ENCODE results near the gene TOX3.

TOX3 gene

GRCh38 chr16:52538511-52538910 is 8.4 kb downstream of the TOX3 start:
- TF ChIP-seq ZNF274 (IDR thresholded peaks at IDR 0.05; ENCODE audit: low read depth, low read length), result no peak
- no peak overlapping the region for H3K4me3 ChIP-seq (ENCODE audit: low read length)

GRCh38 chr16:52537516-52537915 is 9.4 kb downstream of the TOX3 start:
- no peak overlapping the region for H3K4me3 ChIP-seq (ENCODE audit: low read length)
- no peak for TF ChIP-seq ZNF274 (IDR thresholded peaks at IDR 0.05; ENCODE audit: low read depth, low read length)

- no peak overlapping the region for H3K4me3 ChIP-seq (ENCODE audit: low read length)
- TF ChIP-seq ZNF274 (IDR thresholded peaks at IDR 0.05; ENCODE audit: low read depth, low read length), result no peak
Observed at GRCh38 chr16:52535076-52535475, 11.9 kb downstream of the TOX3 start.

DNA sequence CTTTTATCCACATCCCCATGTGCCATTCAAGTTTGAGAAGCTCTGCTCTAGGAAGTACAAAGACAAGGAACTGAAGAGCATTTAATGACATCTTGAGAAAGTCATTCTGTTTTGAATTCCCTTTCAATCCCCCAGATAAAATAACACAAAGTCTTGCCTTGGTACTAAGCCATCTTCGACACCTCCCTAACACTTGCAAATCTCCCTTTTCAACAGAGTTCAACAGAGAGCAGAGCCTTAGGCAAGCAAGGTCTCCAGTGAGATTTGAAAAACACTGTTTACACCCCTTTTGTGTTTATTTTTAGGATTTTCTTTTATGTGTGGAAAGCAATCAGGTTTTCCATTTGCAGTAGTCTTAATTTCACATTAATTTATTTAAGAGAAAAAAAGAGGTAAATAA is 13.6 kb downstream of the TOX3 start:
- no peak overlapping the region for H3K4me3 ChIP-seq (ENCODE audit: low read length)
- TF ChIP-seq ZNF274 (IDR thresholded peaks at IDR 0.05; ENCODE audit: low read depth, low read length), result no peak

GRCh38 chr16:52532384-52532783 is 14.6 kb downstream of the TOX3 start:
- H3K4me3 ChIP-seq (ENCODE audit: low read length), result no peak overlapping the region
- no peak for TF ChIP-seq ZNF274 (IDR thresholded peaks at IDR 0.05; ENCODE audit: low read depth, low read length)

DNA sequence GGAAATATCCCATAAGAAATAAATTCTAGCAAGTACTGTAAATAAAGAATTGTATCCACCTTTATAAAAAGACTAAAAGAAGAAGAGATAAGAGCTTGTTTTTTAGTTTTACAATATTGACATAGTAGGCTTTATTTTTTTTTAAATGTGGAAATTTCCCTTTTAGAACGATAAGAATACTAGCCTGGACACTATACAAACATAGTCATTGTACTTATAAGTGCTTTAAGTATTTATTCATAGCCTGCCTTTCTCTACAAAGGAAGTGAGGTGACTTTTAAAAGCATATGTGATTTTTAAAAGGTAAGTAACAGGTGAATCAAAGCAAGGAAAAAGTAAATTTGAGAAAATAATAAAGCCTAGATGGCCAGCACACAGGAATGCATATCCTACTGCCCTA is 17.7 kb downstream of the TOX3 start:
- H3K4me3 ChIP-seq (ENCODE audit: low read length), result no peak overlapping the region
- no peak for TF ChIP-seq ZNF274 (IDR thresholded peaks at IDR 0.05; ENCODE audit: low read depth, low read length)

DNA sequence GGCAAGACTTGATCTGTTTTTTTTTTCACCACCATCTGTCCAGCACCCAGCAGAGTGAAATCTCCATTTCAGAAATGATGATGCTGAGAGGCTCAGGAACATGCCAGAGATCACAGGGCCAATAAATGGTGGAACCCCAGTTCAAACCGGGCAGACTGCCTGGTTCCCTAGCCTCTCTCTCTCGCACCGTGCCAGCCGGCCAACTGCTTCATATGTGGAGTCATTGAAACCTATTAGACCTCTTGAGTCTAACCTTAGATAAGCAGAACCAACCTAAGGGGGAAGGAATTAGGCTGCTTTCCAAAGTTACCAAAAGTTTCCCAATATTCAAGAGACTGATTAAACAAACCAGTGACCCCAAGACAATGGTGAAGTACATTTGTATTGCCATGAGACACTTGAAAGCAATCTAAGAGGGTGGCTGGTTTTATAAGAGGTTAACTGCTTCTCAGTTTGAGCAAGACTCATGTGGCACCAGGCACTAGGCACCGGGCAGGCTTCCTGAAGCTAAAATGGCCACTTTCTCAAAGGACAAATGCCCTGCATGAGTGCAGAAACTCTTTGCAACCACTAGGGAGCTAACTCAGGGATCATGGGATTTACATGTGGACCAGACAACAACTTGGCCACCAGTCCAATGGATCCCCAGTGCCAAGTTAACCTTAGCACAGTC is 18.4 kb downstream of the TOX3 start:
- no peak overlapping the region for H3K4me3 ChIP-seq (ENCODE audit: low read length)
- TF ChIP-seq ZNF274 (IDR thresholded peaks at IDR 0.05; ENCODE audit: low read depth, low read length), result no peak

DNA sequence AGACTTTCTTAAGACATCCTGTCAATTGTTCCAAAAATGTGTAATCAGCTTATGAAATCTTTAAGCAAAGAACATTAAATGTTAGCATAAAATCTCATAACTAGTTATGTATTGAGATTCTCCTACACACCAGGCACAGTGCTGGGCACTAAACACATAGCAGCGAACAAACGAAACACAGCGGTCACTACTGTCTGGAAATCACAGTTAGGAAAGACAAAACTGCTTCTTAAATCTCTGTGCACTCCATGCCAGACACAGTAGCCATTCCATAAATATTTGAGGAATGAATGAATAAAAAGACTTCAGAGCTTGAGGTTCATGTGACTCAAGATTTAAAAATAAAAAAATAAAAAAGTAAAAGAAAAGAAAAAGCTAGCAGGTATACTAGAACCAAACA is 20.1 kb downstream of the TOX3 start:
- no peak overlapping the region for H3K4me3 ChIP-seq (ENCODE audit: low read length)
- TF ChIP-seq ZNF274 (IDR thresholded peaks at IDR 0.05; ENCODE audit: low read depth, low read length), result no peak

DNA sequence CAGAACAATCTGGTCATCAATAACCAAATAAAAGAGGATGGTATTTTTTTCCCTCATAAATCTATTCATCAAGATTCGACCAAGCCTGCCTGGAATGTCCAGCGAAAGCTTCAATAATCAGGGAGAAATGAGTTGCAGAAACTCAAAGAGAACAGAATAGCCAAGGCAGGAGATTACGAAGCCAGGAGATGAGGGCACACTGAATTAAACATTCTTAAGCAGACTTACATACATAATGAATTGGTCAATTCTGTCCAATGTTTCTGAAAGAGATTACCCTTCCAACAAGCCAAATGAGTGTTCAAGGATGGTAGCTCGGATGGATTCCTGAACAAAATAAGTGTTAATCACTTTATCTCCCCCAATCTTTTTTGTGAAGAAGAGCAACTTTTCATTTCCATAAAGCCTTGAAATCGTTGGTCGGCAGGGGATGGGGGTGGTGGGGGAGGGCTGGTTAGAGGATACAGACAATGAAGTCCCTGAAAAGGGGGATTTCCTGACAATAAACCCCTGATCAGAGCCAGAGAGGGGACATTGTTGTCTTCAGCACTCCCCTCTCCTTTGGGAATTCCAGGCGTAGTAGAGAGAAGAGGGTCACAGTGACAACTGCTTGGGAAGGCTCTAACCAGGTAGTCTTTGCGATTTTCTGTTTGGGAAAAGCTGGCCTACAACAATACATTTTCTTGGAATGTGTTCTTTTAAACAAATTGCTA is 20.7 kb downstream of the TOX3 start:
- no peak for TF ChIP-seq ZNF274 (IDR thresholded peaks at IDR 0.05; ENCODE audit: low read depth, low read length)
- no peak overlapping the region for H3K4me3 ChIP-seq (ENCODE audit: low read length)

GRCh38 chr16:52521570-52521969 is 25.4 kb downstream of the TOX3 start:
- no peak overlapping the region for H3K4me3 ChIP-seq (ENCODE audit: low read length)
- no peak for TF ChIP-seq ZNF274 (IDR thresholded peaks at IDR 0.05; ENCODE audit: low read depth, low read length)

DNA sequence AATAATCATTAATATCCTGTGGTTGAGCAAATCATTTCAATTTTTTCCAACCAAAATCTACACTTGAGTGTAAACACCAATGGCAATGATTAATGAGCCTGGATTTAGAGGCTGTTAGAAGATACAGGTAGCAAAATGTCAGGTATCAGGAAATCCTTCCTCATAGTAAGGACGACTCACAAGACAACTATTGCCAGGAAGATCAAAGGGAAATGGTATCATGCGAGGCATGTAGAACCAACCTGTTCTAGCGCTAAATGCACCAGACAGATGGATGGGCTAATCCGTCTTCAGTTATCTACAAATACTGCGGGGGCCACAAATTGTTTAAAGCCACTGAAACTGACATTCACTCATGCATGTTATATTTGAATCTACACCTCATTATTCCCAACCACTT is 28.1 kb downstream of the TOX3 start:
- no peak for TF ChIP-seq ZNF274 (IDR thresholded peaks at IDR 0.05; ENCODE audit: low read depth, low read length)
- H3K4me3 ChIP-seq (ENCODE audit: low read length), result no peak overlapping the region

- no peak for TF ChIP-seq ZNF274 (IDR thresholded peaks at IDR 0.05; ENCODE audit: low read depth, low read length)
- no peak overlapping the region for H3K4me3 ChIP-seq (ENCODE audit: low read length)
Observed at GRCh38 chr16:52515068-52515671, 31.8 kb downstream of the TOX3 start.

DNA sequence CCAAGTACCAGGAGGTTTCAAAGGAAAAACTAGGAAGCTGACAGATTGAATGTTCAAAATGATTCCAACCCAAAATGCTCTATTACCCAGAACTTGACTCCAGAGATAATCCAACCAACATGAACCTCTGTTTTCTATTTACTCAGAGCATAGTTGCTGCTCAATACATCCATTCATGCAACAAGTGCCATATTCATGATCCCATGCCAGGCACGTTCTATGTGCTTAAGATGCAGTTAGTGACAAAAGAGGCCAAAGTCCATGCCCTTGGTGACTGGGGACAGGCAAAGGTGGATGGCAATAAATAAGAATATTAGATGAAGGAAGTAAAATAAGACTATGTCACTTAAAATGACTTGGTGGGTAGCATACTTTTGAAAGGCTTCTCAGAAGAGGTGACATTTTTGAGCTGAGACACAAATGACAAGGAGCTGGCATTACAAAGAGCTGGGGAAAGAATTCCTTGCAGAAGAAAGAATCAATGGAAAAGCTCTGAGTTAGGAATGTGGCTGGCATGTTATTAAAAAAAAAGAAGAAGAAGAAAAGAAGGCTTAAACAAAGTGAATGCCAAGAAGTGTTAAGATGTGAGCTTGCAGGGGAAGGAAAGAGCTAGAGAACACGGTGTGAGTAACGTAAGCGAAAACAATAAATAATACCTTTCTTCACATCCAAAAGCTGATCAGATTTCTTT is 34.5 kb downstream of the TOX3 start:
- no peak overlapping the region for H3K4me3 ChIP-seq (ENCODE audit: low read length)
- no peak for TF ChIP-seq ZNF274 (IDR thresholded peaks at IDR 0.05; ENCODE audit: low read depth, low read length)

DNA sequence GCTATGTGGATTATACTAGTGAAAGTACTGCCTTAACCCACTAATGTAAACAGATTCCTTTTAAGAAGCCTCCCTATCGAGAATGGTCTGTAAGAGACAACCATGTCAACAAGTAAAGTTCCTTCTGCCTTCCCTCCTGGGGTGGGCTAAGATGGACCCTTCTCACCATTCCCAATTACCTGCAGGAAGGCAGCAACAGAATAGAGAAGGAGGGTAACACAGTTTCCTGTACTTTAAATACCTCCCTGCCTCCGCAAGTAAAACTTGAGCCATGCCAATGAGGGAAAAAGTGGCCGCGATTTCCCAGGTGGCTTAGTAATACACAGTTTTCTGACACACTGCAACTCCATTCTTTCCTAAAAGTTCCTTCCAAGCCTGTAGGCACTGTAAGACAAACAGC is 45.2 kb downstream of the TOX3 start:
- no peak overlapping the region for H3K4me3 ChIP-seq (ENCODE audit: low read length)
- no peak for TF ChIP-seq ZNF274 (IDR thresholded peaks at IDR 0.05; ENCODE audit: low read depth, low read length)

GRCh38 chr16:52500963-52501362 is 46.0 kb downstream of the TOX3 start:
- TF ChIP-seq ZNF274 (IDR thresholded peaks at IDR 0.05; ENCODE audit: low read depth, low read length), result no peak
- no peak overlapping the region for H3K4me3 ChIP-seq (ENCODE audit: low read length)

Measured in GM08714 (cell line).